Mucosa of descending colon (tissue), 3 donors: ENCODE results near the gene FITM1. TPM values are rescaled to one million over a fixed set of nuclear protein-coding genes. Genes with fewer than 3 reads are reported as not detected.

Experiments used
- ATAC-seq: fragments of 200-7000 bp; cut with Tn5 transposase; one replicate; pipeline ENCODE4 v1.9.1; 2020; ENCODE audit warnings: mild to moderate bottlenecking, moderate library complexity
- DNase-seq, 3 donors: peaks; one replicate each; pipeline ENCODE4 v3.0.0-alpha.2; 2020
- H3K36me3 ChIP-seq: fragments of 200-600 bp; one replicate; pipeline ENCODE4 v1.8.0; 2021; ENCODE audit warnings: low read depth, mild to moderate bottlenecking
- H3K4me1 ChIP-seq: fragments of 200-600 bp; one replicate; pipeline ENCODE4 v1.8.0; 2021; ENCODE audit warnings: low read depth, mild to moderate bottlenecking
- H3K4me3 ChIP-seq: fragments of 200-600 bp; one replicate; pipeline ENCODE4 v1.8.0; 2021; ENCODE audit warnings: mild to moderate bottlenecking
- H3K9me3 ChIP-seq: fragments of 200-600 bp; one replicate; pipeline ENCODE4 v1.8.0; 2021; ENCODE audit warnings: mild to moderate bottlenecking
- CTCF ChIP-seq: fragments of 200-600 bp; IDR thresholded peaks from one replicate; pipeline ENCODE4 v1.8.0; 2022; ENCODE audit warnings: antibody characterized with exemption, mild to moderate bottlenecking
- intact Hi-C, 2 donors: fragments of 100-400 bp; cut with DNase I in 1 of 2; cut with micrococcal nuclease in 1 of 2; formaldehyde crosslinking; loops; one replicate each; pipeline versions ENCODE4 v1.11.0 to v1.11.1; 2022; cut with DNase I, micrococcal nuclease
- total RNA-seq, 3 donors: library from RNA; stranded (reverse); fragmentation: NEBNext Ultra II Directional in 2 of 3; extraction: Animal tissue kit (Norgen Biotek cat#: 25700) in 2 of 3; gene quantifications; one replicate each; pipeline versions ENCODE4 v1.2.1 to v1.2.4, GENCODE V29; 2021 to 2023
- donor health status: DM: no; HTN: no; CAD: no; lungs with moderate emphysema.
- donor health status: DM: no; HTN: no; CAD: no.
- donor health status: DM: no; HTN: yes; CAD: no.

FITM1 gene
- total RNA-seq, 3 donors from 2014 or later: 0.79 to 1.9 (median 1.3) TPM

- TF ChIP-seq CTCF: no peak
- intact Hi-C loops: no loop called here
- Histone ChIP-seq H3K9me3 (no peaks in the 10 kb centered on the region), H3K36me3 (no peaks in the 10 kb centered on the region), H3K4me1 (peaks cover 8% of the 10 kb centered on the region), H3K4me3 (no peak overlapping the region)
- DNase-seq (no peak), ATAC-seq (no peak)
These were observed 46.0 kb upstream of the FITM1 start for GRCh38 chr14:24084440-24084839.

GRCh38 chr14:24085215-24085614, 45.2 kb upstream of the FITM1 start:
- no peak for TF ChIP-seq CTCF
- Histone ChIP-seq H3K4me1 (peaks cover 8% of the 10 kb centered on the region), H3K36me3 (no peaks in the 10 kb centered on the region), H3K9me3 (no peaks in the 10 kb centered on the region), H3K4me3 (no peak overlapping the region)
- no peak for ATAC-seq
- intact Hi-C loops: no loop called here
- no peak for DNase-seq

- H3K9me3 ChIP-seq: no peaks in the 10 kb centered on the region
- DNase-seq (no peak), ATAC-seq (no peak)
- H3K4me3 ChIP-seq: no peak overlapping the region
- no peak for TF ChIP-seq CTCF
- H3K4me1 ChIP-seq: peaks cover 8% of the 10 kb centered on the region
- no peaks in the 10 kb centered on the region for H3K36me3 ChIP-seq
- intact Hi-C loops: no loop called here
These were observed 44.1 kb upstream of the FITM1 start for GRCh38 chr14:24086193-24086955.

- intact Hi-C loops: no loop called here
- no peak for DNase-seq
- Histone ChIP-seq H3K4me3 (no peak overlapping the region), H3K4me1 (peaks cover 5% of the 10 kb centered on the region), H3K36me3 (no peaks in the 10 kb centered on the region), H3K9me3 (no peaks in the 10 kb centered on the region)
- TF ChIP-seq CTCF: no peak
- no peak for ATAC-seq
These were observed 43.5 kb upstream of the FITM1 start for GRCh38 chr14:24087004-24087403.

- TF ChIP-seq CTCF: no peak
- Histone ChIP-seq H3K4me3 (no peak overlapping the region), H3K36me3 (no peaks in the 10 kb centered on the region), H3K9me3 (no peaks in the 10 kb centered on the region), H3K4me1 (peaks cover 12% of the 10 kb centered on the region)
- ATAC-seq: no peak
- DNase-seq: no peak
- intact Hi-C loops: no loop called here
These were observed 42.4 kb upstream of the FITM1 start for GRCh38 chr14:24088095-24088494.

- H3K36me3 ChIP-seq: no peaks in the 10 kb centered on the region
- TF ChIP-seq CTCF: no peak
- no peak for ATAC-seq
- DNase-seq: no peak
- peaks cover 18% of the 10 kb centered on the region for H3K4me1 ChIP-seq
- intact Hi-C loops: loop anchor here in 1 of 2 donors (1.0 kb wide), 1 partner anchor 32 kb away; no protein-coding TSS in a partner anchor
- H3K9me3 ChIP-seq: no peaks in the 10 kb centered on the region
- no peak overlapping the region for H3K4me3 ChIP-seq
These were observed 40.6 kb upstream of the FITM1 start for GRCh38 chr14:24089890-24090289.
